ENCODE data around the gene PXK.
A peak's percentile ranks its signal among the peaks of the same experiment; 100 is the strongest.

The PXK gene

DNA sequence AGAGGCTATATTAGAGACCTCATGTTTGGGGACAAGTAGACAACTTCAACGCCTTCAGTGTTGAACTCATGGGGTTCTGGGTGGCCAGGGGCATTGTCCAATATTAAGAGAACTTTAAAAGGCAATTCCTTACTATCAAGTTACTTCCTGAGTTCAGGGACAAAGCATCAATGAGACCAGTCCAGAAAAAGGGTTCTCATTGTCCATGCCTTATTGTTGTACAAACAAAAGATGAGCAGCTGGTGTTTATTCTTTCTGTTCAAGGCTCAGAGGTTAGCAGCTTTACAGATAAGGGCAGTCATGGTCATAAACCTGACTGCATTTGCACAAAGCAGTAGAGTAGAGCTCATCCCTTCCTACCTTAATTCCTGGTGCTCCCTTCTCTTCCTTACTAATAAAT lies 119.5 kb downstream of the PXK start:
- TF ChIP-seq, protein P1, sequence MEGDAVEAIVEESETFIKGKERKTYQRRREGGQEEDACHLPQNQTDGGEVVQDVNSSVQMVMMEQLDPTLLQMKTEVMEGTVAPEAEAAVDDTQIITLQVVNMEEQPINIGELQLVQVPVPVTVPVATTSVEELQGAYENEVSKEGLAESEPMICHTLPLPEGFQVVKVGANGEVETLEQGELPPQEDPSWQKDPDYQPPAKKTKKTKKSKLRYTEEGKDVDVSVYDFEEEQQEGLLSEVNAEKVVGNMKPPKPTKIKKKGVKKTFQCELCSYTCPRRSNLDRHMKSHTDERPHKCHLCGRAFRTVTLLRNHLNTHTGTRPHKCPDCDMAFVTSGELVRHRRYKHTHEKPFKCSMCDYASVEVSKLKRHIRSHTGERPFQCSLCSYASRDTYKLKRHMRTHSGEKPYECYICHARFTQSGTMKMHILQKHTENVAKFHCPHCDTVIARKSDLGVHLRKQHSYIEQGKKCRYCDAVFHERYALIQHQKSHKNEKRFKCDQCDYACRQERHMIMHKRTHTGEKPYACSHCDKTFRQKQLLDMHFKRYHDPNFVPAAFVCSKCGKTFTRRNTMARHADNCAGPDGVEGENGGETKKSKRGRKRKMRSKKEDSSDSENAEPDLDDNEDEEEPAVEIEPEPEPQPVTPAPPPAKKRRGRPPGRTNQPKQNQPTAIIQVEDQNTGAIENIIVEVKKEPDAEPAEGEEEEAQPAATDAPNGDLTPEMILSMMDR (IDR thresholded peaks at IDR 0.05; ENCODE audit: control insufficient read depth, extremely low read depth, insufficient read depth), result no peak
- peak; percentile 56 for DNase-seq (ENCODE audit: low read depth)
- H3K4me3 ChIP-seq (ENCODE audit: low read depth, low read length), result no peak overlapping the region

DNA sequence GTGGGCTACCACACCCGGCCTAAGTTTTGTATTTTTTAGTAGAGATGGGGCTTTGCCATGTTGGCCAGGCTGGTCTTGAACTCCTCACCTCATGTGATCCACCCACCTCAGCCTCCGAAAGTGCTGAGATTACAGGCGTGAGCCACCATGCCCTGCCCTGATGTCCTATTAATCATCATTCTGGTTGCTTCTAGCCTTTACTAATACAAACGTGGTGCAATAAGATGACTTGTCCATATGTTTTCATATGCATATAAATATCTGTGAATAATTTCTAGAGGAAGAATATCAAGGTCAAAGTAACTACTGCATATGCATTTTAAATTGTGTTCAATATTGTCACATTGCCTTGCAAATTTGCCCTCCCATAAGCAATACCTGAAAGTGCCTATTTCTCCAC lies 126.5 kb downstream of the PXK start:
- DNase-seq (ENCODE audit: low read depth), result no peak
- TF ChIP-seq, protein P1 (IDR thresholded peaks at IDR 0.05; ENCODE audit: control insufficient read depth, extremely low read depth, insufficient read depth), result no peak
- H3K4me3 ChIP-seq (ENCODE audit: low read depth, low read length), result no peak overlapping the region

DNA sequence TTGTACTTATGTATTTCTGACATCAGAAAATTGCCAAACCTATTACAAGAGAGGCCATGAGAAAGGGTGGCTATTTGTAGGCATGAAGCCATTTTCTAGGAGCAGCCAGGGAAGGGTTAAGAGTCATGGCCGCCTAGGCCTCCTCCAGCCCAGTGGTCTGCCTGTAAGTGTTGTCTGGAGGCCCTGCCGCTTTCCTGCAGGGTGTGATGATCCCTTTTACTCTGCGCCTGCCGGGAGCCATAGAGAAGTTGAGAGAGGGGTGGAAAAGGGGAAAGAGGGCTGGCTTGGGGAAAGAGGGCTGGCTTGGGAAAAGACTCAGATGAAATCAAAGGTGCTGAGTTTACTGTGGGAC lies 130.1 kb downstream of the PXK start:
- H3K4me3 ChIP-seq (ENCODE audit: low read depth, low read length), result no peak overlapping the region
- DNase-seq (ENCODE audit: low read depth), result no peak
- TF ChIP-seq, protein P1 (IDR thresholded peaks at IDR 0.05; ENCODE audit: control insufficient read depth, extremely low read depth, insufficient read depth), result no peak

DNA sequence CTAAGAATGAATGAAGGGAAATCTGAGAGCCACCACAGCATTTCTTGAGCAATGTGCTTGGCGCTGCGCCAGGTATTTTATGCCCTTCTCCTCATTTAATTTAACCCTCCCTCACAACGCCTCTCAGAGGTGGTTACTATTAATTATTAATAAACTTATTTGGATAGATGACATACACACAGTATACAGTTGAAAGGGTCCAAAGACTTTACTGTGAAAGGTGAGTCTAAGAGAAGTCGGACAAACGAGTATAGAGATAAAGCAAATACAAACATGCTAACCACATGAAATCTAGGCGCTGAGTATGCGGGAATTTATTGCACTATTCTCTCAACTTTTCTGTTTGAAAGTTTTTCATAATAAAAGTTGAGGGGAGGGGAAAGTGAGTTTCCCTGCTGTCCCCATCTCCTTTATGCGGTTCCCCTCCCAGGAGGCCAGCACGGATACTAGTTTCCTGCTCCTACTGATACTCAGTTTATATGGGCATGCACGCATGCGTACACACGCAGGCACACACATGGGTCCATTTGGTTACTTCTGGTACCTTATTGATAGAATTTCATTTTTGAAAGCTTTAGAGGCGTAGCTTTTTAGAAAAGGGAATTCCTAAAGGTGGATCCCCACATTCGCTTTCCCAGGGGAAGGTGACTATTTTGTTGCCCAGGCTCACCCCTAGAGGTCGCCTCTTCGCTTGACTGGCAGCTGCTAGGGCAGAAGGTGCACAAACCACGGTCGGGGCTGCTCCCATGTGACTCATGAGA lies 130.7 kb downstream of the PXK start:
- H3K4me3 ChIP-seq (ENCODE audit: low read depth, low read length), result no peak overlapping the region
- TF ChIP-seq, protein P1 (IDR thresholded peaks at IDR 0.05; ENCODE audit: control insufficient read depth, extremely low read depth, insufficient read depth), result peak; percentile 86
- peak; percentile 26 for DNase-seq (ENCODE audit: low read depth)

DNA sequence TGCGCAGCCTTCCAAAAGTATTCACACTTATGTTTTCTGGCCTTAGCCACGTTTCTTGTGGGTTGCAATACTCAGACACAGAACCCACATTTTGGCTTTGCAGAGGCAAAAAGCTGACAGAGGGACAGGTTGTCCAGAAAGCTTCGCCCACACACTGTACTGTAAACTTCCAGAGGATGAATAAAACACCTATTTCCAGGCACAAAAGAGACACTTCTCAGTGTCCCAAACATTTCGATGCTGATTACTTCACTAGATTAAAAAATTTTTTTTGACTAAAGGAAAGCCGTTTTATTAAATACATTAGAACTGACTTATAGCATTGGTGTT lies 131.2 kb downstream of the PXK start:
- no peak overlapping the region for H3K4me3 ChIP-seq (ENCODE audit: low read depth, low read length)
- TF ChIP-seq, protein P1 (IDR thresholded peaks at IDR 0.05; ENCODE audit: control insufficient read depth, extremely low read depth, insufficient read depth), result no peak
- no peak for DNase-seq (ENCODE audit: low read depth)

DNA sequence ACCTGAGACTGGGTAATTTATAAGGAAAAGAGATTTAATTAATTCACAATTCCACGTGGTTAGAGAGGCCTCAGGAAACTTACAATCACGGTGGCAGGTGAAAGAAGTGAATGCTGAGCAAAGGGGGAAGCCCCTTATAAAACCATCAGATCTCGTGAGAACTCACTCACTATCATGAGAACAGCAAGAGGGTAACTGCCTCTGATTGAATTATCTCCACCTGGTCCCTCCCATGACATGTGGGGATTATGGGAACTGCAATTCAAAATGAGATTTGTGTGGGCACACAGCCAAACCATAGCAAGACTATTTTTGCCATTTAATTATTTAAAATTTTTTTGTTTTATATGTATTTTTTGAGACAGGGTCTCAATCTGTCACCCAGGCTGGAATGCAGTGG lies 132.2 kb downstream of the PXK start:
- TF ChIP-seq, protein P1 (IDR thresholded peaks at IDR 0.05; ENCODE audit: control insufficient read depth, extremely low read depth, insufficient read depth), result no peak
- H3K4me3 ChIP-seq (ENCODE audit: low read depth, low read length), result no peak overlapping the region
- no peak for DNase-seq (ENCODE audit: low read depth)

DNA sequence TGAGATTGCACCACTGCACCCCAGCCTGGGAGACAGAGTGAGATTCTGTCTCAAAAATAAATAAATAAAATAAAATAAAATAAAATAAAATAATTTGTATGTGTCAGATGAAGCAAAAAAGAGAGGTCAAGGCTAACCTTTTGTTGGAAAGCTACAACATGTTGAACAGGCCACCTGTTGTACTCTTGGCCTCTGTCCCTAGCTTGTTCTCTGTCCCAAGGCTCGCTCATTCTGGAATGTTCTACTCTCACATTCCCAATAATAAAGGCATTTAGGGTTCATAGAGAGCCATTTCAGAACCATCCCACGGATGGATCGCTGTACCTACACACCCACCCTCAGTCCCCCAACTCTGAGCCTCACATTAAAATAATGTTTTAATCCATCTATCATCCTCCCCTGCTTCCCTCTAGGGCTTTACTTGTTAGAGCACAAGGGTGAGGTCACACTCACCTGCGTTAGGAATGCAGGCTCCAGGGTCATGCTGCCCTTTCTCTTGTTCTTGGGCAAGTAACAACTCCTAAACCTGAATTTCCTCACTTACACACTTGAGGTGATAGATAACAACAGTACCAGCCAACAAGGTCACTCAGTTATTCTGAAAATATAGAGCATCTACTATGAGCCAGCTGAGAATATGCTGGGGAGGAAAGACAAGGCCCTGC lies 134.3 kb downstream of the PXK start:
- no peak for DNase-seq (ENCODE audit: low read depth)
- no peak overlapping the region for H3K4me3 ChIP-seq (ENCODE audit: low read depth, low read length)
- TF ChIP-seq, protein P1 (IDR thresholded peaks at IDR 0.05; ENCODE audit: control insufficient read depth, extremely low read depth, insufficient read depth), result no peak

All from LNCaP clone FGC (cell line).